NCI-H1436 treated with DMSO at 0.1 percent for 48 hours (cell line): ENCODE results near the gene EIF2AK2.

ENCODE experiments used
- DNase-seq: peaks from one replicate; lab custom pipeline; 2025; lab: John Stamatoyannopoulos, UW

EIF2AK2 gene

DNA sequence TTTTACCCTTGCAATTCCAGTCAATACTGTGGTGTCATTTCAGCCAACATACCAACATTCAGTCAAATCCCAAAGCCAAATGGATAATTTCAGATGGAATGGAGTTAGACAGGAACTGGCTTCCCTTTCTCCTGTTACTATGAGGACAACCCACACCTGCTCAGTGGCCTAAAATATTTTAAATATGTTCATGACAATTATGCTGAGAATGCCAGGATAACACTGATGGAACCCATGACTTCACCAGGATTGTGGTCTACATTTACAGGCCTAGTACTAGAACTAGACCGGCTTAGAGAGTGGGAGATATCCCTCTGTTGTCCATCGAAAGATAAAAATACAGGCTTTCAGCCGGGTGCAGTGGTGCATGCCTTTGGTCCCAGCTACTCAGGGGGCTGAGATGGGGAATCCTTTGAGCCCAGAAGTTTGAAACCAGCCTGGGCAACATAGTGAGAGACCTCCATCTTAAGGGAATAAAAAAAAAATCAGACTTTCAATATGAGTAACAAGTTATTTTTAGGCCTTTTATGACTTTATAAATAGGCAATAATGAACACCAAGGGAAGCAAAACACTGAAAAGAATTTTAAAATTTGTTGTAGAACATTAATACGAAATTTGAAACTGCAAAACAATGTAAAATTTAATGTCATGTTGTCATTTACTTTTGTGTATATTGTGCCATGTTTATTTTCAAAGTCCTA, 58.2 kb downstream of the EIF2AK2 start:
- DNase-seq, result no peak

DNA sequence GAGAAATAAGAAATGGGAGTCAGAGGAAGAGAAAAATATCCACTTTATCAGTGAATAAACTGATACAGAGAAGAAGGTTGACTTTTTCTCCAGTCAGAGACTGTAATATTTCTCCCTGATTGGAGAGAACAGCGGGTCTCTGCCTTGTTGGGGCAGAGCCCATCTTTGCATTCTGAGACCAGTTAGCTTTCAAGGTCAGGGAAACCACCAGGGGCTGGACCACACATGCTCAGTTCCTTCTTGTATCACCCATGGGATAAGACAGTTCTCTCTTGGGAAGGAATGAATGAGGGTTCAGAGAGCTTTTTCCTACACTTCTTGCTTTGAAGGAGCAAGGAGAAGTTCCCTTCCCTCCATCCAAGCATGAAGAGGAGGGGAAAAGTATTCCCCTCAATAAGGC, 60.2 kb downstream of the EIF2AK2 start:
- no peak for DNase-seq

DNA sequence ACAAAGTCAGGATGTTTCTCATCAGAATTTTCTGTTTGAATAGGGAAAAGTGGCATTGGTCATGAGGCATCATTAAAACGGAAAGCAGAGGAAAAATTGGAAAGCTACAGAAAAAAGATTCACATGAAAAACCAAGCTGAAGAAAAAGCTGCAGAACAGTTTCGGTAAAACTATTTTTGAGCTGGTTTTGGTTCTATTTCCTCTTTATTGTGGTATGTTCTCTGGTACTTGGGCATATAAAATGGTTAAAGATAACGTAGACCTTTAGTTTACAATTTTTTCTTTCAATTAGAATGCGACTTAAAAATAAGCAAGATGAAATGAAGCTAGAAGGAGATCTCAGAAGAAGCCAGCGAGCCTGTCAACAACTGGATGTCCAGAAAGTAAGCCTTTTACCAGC, 64.9 kb downstream of the EIF2AK2 start:
- DNase-seq, result no peak

DNA sequence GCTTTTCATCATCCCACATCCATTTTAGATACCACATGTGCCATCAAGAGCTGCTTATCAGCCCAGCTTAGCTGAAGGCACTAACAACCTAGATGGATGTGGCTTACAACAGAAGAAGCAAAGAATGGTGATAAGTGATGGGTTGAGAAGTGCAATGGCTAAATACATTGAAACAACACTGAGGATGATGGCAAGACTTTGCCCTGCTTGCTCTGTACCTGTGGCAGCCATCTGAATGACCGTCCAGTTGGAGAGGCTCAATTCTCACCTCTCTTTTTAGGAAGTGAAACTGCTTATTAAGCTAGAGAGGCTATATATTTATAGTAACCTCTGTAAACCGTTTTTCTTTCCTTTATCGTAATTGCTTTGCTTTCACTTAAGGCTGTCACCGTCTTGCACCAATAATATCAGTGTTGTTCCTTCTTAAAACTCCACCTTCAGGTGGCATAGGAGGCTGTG, 66.7 kb downstream of the EIF2AK2 start:
- DNase-seq, result no peak

DNA sequence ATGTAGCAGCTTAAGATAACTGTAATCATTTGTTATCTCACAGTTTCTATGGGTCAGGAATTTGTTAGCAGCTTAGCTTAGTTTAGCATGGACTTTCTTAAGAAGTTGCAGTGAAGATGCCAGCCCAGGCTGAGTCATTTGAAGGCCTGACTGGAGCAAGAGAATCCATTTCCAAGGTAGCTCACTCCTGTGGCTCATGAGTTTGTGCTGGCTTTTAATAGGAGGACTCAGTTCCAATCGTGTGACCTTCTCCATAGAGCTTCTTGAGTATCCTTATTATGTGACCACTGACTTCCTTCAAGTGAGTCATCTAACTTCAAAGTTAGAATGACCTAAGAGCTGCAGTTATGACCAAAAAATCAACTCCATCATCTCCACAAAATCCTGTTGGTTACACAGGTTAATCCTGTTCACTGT, 71.0 kb downstream of the EIF2AK2 start:
- DNase-seq, result no peak

DNA sequence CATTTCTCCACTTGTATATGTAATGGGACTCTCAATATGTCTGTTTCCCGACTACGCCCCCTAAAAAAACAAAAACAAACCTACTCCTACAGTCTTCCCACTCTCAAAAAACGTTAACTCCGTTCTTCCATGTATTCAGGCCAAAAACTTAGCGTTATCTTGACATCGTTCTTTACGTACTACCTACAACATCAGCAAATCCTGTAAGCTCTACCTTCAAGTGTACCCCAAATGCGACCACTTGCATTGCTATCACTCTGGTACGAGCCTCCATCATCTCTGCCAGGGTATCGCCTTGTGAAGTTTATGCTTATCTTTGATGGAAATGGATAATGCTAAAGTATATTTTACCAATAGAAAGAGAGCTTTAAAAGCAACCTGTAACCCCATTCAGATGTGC, 72.0 kb downstream of the EIF2AK2 start:
- no peak for DNase-seq

DNA sequence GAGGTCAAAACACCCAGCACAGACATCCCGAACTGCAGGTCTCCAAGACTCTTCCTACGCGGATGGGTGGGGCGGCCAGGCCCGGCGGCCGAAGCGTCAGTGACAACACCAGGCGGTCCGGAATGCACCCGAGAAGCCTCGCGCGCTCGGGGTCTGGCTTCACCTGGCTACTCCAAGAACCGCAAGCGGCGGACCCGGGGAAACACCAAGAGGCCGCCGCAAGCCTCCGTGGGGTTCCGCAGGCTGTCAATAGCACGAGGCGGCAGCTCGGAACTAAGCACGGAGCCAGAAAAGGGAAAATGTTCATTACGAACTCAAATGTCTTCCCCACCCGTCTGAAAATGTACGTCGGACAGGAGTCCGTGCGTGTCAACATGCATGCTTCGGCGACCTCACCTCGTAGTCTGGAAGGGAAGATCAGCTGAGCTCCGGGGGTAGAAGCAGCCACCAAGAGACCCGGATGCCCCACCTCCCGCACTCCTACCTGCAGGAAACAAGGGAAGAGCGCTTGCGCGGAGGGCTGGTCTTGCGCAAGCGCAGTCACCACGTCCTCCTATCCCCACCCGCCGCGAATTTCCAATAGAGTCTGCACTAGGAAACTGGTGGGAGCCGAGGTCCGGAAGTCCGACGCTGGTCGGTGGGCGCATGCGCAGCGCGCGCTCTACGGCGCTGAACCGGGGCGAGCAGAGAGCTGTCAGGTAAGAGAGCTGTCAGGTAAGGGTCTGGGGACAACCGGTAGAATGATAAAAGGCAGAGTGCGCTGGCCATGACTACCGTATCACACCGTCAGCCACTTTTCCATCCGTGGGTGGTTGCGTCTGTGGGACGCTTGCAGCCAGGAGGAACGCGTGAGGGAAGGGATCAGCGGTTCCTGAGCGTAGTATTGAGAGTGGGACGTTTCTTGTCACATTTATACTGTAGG, 72.6 kb downstream of the EIF2AK2 start, which contains the start of the genes GPATCH11 and HEATR5B:
GPATCH11 (plus strand) TSS at position 646 of the 922 bp plus-strand sequence. CDS start 3,864 bp downstream, outside the sequence.
HEATR5B (minus strand) TSS at position 500 of the 922 bp plus-strand sequence. CDS start 958 bp downstream, outside the sequence.
- DNase-seq, result peak; percentile 93

DNA sequence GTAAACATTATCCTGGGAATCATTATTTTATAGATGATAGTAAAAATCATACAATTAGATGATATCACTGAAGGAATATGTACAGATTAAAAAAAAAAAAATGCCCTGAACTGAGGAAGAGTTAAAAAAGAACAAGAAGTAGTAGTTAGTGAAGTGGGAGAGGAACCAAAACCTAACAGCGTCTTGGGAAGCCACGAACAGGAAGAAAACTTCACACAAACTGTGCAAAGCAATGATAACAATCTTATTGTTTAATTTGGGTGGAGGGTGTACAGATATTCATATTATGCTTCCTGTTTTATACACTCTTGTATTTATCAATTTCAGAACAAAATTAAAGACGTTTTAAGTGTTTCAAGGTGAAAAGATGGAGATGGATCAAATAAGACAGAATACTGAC, 76.1 kb downstream of the EIF2AK2 start:
- DNase-seq, result no peak

DNA sequence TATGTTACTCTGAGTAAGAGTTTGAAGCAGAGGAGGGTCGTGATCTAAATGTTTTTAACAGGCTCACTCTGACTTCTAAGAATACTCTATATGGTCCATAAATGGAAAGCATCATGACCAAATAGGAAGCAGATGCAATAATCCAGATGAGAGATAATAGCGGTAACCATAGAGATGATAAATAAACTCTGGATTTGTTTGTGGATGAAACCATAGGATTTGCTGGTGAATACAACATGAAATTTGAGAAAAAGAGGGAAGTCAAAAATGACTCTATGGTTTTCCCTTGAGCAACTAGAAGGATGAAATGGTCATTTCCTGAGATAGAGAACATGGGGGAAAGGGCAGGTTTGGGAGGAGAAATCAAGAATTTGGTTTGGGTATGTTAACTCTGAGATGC, 76.5 kb downstream of the EIF2AK2 start:
- DNase-seq, result no peak

DNA sequence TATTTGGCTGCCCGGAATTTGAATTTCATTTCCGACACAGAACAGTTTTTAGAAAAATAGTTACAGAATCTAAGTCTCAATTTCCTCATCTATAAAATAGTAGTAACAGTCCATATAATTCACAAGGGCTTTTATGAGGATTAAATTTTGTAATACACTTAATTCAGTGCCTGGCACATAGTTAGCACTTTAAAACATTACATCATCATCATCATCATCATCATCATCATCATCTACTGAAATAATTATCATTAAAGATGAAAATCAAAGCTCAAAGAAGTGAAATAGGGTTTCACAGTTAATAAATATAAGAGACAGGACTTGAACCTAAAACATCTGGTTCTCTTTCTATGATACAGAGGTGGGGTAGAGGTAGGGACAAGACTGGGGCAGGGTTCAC, 85.8 kb downstream of the EIF2AK2 start:
- no peak for DNase-seq

DNA sequence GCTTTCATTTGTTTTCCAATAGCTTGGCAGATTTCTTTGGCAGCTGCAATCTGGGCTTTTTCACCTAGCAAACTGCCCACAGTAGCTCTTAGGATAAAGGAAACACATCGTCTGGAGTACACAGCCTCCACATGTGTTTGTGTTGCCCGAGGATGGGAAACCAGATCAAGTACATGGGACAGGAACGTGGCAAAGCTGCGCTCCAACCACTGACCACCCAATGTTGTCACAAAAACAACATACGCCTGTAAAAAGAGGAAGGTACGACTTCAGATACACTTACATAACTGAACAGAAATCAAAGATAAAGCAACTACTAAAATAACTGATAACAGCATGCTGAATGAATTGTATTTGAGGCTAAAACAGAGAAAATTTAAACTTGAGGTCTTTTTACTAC, 88.1 kb downstream of the EIF2AK2 start:
- DNase-seq, result no peak

DNA sequence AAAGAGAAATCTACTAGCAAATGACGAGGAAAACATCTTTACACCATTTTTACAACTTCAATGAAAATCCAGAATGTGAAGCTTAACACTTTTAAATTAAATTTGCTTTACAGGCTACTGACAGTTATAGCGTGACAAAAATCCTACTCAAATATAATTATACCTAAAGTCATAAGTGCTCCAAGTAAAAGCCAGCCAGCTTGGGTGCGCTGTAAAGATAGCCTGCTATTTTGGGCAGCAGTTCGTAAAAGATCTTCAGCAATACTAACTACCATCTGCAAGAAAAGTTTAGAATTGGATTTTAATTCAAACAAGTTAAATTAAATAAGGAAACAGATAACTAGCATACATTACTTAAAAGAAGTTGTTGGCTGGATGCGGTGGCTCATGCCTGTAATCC, 95.0 kb downstream of the EIF2AK2 start:
- DNase-seq, result no peak

DNA sequence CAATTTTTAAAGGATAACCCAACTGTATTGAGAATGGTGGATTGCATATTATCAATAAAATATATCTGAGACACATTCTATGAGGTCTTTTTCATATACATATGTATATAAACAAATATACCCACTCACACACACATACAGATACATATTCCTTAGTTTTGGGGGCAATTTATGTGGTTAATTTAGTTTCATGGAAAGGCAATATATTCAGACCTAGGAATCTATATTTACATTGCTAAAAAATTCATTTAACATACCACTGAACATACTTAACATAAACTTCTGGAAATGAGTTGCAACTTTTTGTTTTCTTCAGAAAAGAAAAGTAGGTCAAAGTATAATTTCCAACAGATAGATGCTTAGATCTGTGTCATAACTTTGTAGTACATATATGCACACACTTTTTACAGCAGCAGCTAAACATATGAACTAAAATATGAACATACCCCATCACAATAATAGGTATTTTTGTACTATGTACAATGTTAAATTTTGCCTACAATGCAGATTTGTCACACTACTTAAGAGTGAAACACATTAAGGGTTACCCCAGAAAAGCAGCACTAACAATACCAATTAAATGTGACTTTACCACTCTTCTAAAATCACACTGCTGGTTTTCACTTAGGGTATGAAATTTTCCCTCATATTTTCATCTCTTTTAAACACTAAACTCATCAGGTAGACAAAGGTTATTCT, 95.6 kb downstream of the EIF2AK2 start:
- DNase-seq, result no peak

DNA sequence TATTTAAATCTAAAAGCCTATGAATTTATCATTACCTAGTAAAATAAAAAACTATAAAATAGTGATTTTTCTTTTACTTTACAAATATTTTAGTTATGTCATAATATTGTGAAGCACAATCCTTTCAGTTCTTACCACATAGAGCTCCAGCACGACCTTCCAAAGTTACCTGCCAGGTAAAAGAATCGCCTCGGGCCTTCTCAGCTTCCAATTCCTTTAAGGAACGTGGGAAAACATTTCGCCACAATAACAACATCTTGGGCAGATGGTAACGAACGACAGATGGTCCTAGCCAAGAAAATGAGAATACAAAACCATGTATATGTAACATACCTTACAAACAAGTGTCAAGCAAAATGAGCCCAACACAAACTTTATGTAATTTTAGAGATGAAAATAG, 96.3 kb downstream of the EIF2AK2 start:
- DNase-seq, result no peak

DNA sequence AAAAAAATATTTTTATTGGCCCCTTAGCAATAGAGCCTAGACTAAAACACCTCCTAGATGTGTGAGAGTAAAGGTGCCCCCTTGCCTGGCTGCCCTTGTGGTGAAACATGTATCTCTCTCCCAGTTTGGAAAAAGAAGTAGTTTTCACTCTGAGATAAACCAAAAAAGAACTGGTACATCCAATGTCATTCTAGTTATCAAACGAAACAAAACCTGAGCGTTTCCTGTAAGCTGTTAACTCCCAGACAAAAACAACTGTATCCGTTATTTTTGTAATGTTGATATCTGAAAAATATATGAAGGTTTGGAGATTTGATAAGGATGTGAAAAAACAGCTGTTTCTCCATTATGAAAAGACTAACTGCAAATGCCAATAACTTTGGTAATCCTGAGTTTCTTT, 96.9 kb downstream of the EIF2AK2 start:
- no peak for DNase-seq

DNA sequence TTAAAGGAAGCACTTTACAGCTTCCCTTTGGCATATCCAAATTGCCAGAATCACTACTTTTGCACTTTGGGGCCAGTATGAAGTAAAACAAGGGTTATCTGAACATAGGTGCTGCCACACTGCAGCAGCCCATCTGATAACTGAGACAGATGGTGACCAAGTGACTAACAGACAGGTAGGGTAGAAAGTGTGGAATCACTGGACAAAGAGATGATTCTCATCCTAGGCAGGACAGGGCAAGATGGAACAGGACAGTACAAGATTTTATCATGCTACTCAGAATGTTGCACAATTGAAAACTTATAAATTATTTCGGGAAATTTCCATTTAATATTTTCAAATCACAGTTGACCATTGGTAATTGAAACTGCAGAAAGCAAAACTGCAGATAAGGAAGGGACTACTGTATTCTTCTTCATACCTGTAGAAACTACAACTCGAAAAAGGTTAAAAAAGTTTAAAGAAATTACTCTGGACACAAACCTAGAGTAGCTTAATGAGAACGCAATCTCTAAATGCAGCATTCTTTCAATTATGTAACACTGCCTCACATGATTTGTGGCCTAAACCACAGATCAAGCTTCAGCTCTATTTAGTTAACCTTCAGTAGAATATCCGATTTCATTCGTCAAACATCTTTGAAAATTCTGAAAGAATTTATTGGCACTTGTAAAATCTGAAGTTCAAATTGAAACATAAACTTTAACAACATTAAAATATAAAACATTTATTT, 104.0 kb downstream of the EIF2AK2 start:
- DNase-seq, result no peak
